Prostate gland (tissue), 2 donors: ENCODE results near the gene SLC41A1. TPM values are rescaled to one million over a fixed set of nuclear protein-coding genes. Genes with fewer than 3 reads are reported as not detected.

Experiments
- DNase-seq: peaks from one replicate; pipeline ENCODE4 v3.0.0-alpha.2; 2019; ENCODE audit warnings: low spot score
- H3K27ac ChIP-seq, 2 donors: fragments of 200-600 bp; sonication (generic); 2 replicates each; pipeline ENCODE4 v1.5.1; 2017 to 2019
- H3K27me3 ChIP-seq: fragments of 200-600 bp; sonication (generic); replicated peaks from 2 replicates; pipeline ENCODE4 v1.5.1; 2019; ENCODE audit not compliant: insufficient read depth
- H3K36me3 ChIP-seq, 2 donors: fragments of 200-600 bp; sonication (generic); 1 replicate in 1 of 2; 2 replicates in 1 of 2; pipeline versions ENCODE4 v1.5.1 to v1.8.1; 2017 to 2019
- H3K4me1 ChIP-seq: fragments of 200-600 bp; sonication (generic); replicated peaks from 2 replicates; pipeline ENCODE4 v1.5.1; 2019
- H3K4me3 ChIP-seq, 2 donors: fragments of 200-600 bp; sonication (generic); 2 replicates each; pipeline ENCODE4 v1.5.1; 2017 to 2019
- H3K9me3 ChIP-seq: fragments of 200-600 bp; sonication (generic); 2 replicates; pipeline ENCODE4 v1.5.1; 2017
- CTCF ChIP-seq, 4 experiments: fragments of 200-600 bp in 2 of 4; fragments of 450-650 bp in 2 of 4; sonication (generic) in 2 of 4; IDR thresholded peaks; 1 replicate in 3 of 4; 2 replicates in 1 of 4; pipeline ENCODE4 v1.5.1; 2016 to 2019; ENCODE audit warnings: antibody characterized with exemption in 4 of 4, mild to moderate bottlenecking in 2 of 4, moderate library complexity in 2 of 4
- POLR2A ChIP-seq: fragments of 450-650 bp; IDR thresholded peaks from one replicate; pipeline ENCODE4 v1.6.1; 2016; ENCODE audit warnings: antibody characterized with exemption, mild to moderate bottlenecking
- POLR2AphosphoS5 ChIP-seq: sonication (generic); formaldehyde crosslinking; IDR thresholded peaks from one replicate; pipeline ENCODE4 v1.6.1; 2017; ENCODE audit warnings: antibody characterized with exemption
- WGBS: methylation state at CpG from one replicate; pipeline ENCODE4 v1.1.5; 2018; 5-methylcytosine and 5-hydroxymethylcytosine counted together
- intact Hi-C: fragments of 100-400 bp; cut with DNase I; formaldehyde crosslinking; loops from one replicate; pipeline ENCODE4 v1.14.2; 2022
- total RNA-seq, 2 donors: library from RNA; depleted of rRNA; stranded (reverse); fragments of >200 nt; gene quantifications; one replicate each; pipeline ENCODE4 v1.1.0, GENCODE V29; 2016

Gene SLC41A1
- total RNA-seq, 2 donors from 2014 or later: 20.3 to 114 TPM

GRCh38 chr1:205852969-205853368 lies 40.0 kb upstream of the SLC41A1 start:
- H3K27ac ChIP-seq: no peak overlapping the region
- DNase-seq: no peak
- no peaks in the 10 kb centered on the region for H3K27me3 ChIP-seq
- no peak overlapping the region for H3K4me3 ChIP-seq
- no peaks in the 10 kb centered on the region for H3K4me1 ChIP-seq
- no peaks in the 10 kb centered on the region for H3K9me3 ChIP-seq
- intact Hi-C loops: no loop called here
- no peak for TF ChIP-seq CTCF (IDR thresholded peaks at IDR 0.05)
- no peak for TF ChIP-seq POLR2A
- no peak for TF ChIP-seq POLR2AphosphoS5
- H3K36me3 ChIP-seq: no peaks in the 10 kb centered on the region

- Histone ChIP-seq H3K9me3 (no peaks in the 10 kb centered on the region), H3K4me3 (no peak overlapping the region), H3K36me3 (no peaks in the 10 kb centered on the region), H3K27me3 (no peaks in the 10 kb centered on the region), H3K27ac (no peak overlapping the region), H3K4me1 (no peaks in the 10 kb centered on the region)
- TF ChIP-seq POLR2A: no peak
- no peak for TF ChIP-seq CTCF (IDR thresholded peaks at IDR 0.05)
- no peak for TF ChIP-seq POLR2AphosphoS5
- intact Hi-C loops: no loop called here
- no peak for DNase-seq
- 50% methylated on average over 4 of the region's 4 CpGs for WGBS
These were observed 39.0 kb upstream of the SLC41A1 start for GRCh38 chr1:205851993-205852392.

DNA sequence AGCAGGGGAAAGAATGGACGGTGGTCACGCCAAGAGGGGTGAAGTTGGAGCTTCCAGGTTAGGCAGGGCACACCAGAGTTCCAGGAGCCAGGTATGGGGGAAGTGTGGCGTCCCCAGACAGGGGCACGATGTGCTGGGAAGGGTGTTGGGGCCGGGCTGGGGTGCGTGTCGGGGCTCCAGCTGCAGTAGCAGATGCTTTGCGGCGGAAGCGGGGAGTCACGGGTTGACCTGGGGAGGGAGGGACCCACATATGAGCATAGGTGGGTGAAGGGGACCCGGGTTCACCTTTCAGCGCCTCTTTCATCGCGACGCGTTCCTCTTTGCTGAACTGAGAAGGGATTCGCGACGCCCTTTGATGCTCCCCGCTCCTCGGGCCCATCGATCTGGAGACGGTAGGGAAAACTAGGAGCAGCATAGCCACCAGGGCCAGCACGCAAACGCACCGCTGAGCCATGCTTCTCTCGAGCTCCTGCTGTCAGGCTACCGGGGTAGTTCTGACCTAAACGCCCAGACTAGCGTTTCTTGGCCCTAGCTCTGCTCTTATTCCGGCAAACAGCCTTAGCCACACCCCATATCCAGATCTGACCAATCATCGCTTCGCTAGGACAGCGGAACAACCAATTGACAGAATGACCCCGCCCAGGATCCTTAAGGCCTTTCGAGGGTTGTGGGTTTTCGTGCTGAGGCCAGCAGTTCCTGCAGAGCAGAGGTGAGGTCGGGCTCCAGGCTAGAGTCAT lies 36.8 kb upstream of the SLC41A1 start, which contains the start of gene PM20D1:
Gene PM20D1 (minus strand): TSS at position 514 of the 737 bp plus-strand sequence. CDS start 60 bp downstream, at position 454.
- TF ChIP-seq POLR2AphosphoS5 (peak; percentile 37), CTCF (IDR thresholded peaks at IDR 0.05) (no peak), POLR2A (peak; percentile 11)
- 65% methylated on average over 39 of the region's 39 CpGs for WGBS
- Histone ChIP-seq H3K27me3 (no peaks in the 10 kb centered on the region), H3K36me3 (no peaks in the 10 kb centered on the region), H3K27ac (no peak within 1 kb of the TSS), H3K9me3 (no peaks in the 10 kb centered on the region), H3K4me3 (no peak within 1 kb of the TSS), H3K4me1 (no peaks in the 10 kb centered on the region)
- peak; percentile 14 for DNase-seq
- intact Hi-C loops: no loop called here

DNA sequence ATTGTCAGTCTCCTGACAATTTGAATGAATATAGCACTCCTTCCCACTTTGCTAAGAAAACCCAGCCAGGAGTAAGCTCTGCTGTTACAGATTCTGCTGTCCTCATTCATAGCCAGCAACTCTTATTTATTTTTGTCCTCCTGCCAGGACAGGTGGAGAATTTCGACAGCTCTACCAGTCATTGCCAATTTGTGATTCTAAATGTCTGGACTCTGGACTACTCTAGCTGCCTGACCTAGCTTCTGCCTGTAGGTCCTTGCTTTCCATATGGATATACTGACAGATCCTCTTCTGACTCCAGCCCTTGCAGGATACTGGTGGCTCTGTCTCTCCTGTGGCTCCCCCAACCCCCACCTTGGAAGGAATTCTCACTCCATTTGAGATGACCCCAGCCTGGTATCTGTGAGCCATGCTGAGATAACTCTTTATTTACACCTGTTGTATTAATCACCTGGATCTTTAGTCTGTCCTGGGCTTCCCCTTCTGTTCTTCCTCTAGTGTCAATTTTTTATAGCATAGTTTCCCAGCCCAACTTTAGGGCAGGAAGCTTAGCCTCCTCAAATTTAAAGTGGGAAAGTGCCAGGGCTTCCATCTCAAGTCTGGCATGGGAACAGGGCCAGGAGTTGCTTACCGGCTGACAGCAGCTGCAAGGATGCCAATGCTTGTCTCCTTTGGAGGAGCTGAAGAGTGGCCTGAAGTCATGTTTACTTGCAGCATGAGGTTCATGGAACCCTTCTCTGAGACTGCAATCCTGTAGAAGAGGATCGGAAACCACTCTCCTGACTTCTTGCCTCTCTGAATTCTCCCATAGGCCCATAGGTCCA lies 30.2 kb upstream of the SLC41A1 start:
- intact Hi-C loops: no loop called here
- H3K27ac ChIP-seq: no peak overlapping the region
- H3K4me1 ChIP-seq: no peaks in the 10 kb centered on the region
- peak; percentile 10 for DNase-seq
- no peaks in the 10 kb centered on the region for H3K9me3 ChIP-seq
- H3K27me3 ChIP-seq: no peaks in the 10 kb centered on the region
- no peaks in the 10 kb centered on the region for H3K36me3 ChIP-seq
- no peak for TF ChIP-seq POLR2A
- peak; percentile 52 for TF ChIP-seq POLR2AphosphoS5
- no peak for TF ChIP-seq CTCF (IDR thresholded peaks at IDR 0.05)
- H3K4me3 ChIP-seq: no peak overlapping the region
- WGBS: 43% methylated on average over 3 of the region's 3 CpGs
